HS-27A (cell line): ENCODE data around the gene WWP2.
"Not testable (repeated sequence)": the region's sequence is repeated elsewhere in the genome, so short reads cannot be mapped to it uniquely, and the experiment has no call there.

ENCODE experiments used
- DNase-seq: peaks from one replicate; pipeline ENCODE4 v3.0.0-alpha.2; 2012; ENCODE audit warnings: low read depth, missing footprints

Gene WWP2

DNA sequence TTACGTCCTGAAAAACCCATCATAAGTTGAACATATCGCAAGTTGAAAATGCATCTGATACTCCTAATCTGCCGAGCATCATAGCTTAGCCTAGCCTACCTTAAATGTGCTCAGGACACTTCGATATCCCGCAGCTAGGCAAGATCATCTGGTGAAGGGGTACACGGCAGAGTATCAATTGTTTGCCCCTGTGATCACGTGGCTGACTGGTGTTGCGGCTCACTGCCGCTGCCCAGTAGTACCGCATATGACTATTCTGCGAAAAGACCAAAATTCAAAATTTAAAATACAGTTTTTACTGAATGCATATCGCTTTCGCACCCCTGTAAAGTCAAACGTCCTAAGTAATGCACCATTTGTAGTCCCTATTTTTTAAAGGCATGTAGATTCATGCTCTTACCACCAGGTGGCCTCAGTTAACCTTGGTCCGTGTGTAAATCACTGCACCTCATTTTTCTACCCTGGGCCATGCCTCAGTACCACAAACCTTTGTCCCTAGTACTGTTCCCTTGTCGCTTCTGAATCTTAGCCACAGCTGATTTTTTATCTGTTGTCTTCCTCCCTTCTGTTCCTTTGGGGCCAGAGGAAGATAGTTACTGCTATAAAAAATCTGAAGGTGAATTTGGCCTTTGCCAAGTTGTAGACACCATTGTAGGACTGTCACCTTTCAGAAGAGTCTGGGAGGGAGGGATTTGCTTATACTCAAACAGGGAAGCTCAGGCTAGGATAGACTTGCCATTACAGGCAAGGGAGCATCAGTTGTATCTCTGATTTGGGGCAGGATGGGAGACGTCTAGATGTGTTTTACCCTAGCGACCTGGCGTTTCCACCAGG is 34.4 kb downstream of the WWP2 start:
- peak; percentile 31 for DNase-seq

DNA sequence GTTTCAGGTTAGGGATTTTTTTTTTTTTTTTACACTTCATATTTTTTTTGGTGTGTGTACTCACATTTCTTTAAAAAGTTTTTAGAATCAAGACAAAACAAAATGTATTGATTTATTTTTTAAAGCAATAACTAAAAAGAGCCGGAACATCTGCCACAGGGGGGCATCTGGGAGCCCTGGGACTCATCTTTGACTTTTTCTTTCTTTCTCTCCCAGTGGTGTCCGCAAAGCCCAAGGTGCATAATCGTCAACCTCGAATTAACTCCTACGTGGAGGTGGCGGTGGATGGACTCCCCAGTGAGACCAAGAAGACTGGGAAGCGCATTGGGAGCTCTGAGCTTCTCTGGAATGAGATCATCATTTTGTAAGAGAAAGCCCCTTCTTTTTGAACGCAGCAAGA is 36.3 kb downstream of the WWP2 start:
- DNase-seq: no peak

DNA sequence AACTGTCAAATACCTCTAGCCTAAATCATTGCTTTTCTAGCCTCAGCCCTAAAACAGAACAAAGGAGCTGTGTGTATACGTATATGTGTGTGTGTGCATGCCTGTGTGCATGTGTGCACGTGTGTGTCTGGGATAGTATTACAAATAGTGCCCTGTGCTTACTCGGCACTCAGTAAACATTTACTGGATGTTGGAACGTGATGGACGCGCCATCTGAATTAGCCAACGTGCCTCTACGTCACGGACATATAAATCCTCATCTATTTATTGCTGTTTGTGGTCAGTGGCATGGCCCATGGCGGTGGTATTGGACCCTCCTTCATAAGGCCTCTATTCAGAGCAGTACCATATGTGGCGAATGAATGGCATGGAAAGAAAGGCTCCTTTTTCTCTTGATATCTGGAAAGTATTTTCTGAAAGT is 37.5 kb downstream of the WWP2 start:
- no peak for DNase-seq

DNA sequence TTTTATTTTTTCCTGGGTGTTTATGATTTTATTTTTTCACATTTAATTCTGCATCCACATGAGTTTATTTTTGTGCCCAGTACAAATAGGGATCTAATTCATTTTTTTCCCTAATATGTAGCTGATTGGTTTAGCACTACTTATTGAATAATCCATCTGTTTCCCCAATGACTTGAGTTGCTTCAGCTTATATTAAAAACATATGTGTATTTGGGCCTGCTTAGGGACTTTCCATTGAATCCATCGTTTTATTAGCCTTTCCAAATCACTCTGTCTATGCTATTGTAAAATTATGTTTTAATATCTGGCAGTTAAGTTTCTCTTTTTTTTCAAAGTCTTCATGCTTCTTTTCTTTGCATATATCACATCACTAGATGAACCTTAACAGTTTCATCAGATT is 42.2 kb downstream of the WWP2 start:
- no peak for DNase-seq

DNA sequence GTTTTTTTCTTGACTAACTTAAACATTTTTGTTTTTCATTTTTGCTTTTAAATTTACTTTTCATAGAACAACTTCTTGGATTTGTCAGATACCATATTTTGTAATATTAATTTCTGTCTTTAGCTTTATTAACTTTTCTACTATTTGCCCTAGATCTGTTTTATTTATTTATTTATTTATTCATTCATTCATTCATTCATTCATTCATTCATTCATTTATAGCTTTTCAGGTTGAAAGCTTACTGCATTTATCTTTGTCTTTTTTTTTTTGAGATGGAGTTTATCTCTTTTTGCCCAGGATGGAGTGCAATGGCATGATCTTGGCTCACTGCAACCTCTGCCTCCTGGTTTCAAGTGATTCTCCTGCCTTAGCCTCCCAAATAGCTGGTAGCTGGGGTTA is 44.6 kb downstream of the WWP2 start:
- DNase-seq: not testable (repeated sequence)

DNA sequence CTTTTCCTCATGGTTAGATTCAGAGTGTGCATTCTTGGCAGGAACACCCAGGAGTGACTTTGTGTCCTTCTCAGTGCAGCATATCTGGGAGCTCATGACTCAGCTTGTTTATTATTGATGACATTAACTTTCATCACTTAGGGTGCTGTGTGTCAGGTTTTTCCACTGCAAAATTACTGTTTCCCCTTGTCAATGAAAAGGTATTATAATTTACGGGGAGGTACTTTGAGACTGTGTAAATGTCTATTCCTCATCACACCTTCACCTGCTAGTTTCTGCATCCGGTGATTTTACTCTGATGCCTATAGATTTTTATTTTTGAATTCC is 50.5 kb downstream of the WWP2 start:
- DNase-seq: no peak

GRCh38 chr16:69814078-69814477 is 51.9 kb downstream of the WWP2 start:
- DNase-seq: no peak

DNA sequence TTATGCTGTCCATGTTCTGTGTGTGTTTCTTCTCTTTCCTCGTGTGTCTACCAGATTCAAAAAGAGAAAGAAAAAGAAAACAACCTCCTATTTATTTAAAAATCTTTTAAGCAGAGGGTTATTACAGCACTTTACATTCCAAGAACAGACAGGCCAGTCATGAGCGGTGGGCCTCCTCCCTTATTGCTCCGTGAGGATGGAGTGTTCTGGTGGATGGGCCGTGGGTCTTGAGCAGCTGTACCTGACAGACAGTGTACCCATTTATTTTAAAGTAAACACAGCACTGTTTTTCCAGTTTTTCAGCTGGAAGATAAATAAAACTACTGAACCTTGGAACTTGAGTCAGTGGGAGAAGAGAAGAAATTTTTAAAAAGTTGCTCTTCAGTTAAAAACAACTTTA is 52.4 kb downstream of the WWP2 start:
- DNase-seq: no peak

DNA sequence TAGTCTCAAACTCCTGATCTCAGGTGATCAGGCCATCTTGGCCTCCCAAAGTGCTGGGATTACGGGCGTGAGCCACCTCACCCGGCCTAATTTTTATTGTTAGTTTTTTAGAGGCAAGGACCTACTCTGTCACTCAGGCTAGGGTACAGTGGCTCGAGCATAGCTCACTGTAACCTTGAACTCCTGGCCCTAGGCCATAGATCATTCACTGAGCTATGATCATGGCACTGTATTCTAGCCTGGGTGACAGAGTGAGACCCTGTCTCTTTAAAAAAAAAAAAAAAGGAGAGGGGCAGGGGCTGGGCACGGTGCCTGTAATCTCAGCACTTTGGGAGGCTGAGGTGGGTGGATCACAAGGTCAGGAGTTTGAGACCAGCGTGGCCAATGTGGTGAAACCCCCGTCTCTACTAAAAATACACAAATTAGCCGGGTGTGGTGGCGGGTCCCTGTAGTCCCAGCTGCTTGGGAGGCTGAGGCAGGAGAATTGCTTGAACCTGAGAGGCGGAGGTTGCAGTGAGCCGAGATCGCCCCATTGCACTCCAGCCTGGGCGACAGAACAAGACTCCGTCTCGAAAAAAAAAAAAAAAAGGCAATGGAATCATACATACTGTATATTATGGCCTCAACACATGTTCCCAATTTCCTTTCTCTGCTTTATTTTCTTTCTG is 53.2 kb downstream of the WWP2 start:
- not testable (repeated sequence) for DNase-seq

DNA sequence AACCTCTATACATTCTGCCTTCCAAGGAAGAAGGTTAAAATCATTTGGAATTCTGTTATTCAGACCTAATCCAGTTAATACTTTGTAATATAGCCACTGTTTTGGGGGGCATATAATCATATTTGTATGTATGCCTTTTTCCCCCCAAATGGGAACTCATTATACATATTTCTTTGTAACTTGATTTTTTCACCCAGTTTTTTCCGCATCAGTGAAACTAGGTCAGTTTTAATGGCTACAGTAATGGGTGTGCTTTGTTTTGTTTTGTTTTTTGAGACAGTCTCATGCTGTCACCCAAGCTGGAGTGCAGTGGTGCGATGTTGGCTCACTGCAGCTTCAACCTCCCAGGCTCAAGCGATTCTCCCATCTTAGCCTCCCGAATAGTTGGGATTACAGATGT is 54.9 kb downstream of the WWP2 start:
- no peak for DNase-seq

DNA sequence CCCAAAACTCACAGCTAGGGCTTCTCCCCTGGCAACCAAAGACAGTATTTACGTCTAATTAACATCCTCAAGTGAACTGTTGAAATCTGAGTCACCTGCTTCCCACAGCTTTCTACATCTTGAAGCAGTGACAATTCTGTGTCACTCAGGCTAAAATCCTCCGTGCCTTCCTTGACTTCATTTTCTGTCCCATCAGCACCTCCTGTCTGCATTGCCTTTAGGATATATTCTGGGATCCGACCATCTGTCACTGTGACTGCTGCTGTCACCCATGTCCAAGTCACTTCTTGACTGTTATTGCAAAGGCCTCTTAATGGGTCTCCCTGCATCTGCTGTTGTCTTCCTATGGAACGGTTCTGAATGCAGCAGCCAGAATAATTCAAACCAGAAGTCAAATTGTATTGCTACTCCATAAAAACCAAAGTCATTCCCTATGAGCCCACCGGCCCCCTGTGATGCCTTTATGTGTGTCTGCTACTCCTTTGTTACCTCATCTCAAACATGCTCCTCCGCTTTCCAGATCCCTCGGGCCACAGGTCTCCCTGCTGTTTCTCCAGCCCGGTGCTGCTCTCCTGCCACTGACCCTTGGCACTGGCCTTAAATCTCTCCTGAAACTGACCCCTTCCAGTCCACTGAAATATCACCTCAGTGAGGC is 56.9 kb downstream of the WWP2 start:
- DNase-seq: no peak

DNA sequence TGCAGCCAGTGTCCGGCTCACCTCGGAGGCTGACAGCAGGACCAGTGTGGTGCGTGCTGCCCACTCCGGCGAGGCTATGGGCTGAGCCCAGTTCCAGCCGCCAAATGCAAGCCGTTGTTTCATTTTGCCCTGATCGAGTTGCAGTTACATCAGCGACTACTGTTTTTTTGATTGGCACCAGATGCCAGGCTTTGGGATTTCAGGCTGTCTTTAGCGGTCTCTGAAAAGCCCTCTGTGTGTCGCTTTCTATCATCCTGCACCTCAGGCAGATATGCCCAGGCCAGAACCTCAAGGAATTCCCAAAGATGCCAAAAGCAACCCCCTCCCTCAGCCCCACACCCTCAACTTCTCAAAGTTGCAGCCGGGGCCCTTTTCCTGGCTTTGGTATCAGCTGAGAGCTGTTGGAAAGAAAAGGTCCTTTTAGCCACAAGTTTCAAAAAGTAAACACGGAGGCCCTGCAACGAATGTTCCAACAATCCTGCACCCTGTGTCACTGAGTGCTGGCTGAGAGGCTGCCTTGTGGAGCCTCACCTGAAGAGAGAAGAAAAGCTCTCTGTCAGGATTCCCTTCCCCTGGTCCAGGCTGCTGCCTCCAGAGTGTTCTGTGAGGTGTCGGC is 58.9 kb downstream of the WWP2 start:
- no peak for DNase-seq

DNA sequence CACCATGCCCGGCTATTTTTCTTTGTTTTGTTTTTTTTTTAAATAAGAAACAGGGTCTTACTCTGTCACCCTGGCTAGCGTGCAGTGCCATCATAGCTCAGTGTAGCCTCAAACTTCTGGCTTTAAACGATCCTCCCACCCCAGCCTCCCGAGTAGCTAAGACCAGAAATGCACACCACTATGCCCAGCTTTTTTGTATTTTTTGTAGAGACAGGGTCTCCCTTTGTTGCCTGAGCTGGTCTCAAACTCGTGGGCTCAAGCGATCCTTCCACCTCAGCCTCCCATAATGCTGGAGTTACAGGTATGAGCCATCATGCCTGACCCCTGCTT is 59.7 kb downstream of the WWP2 start:
- no peak for DNase-seq

DNA sequence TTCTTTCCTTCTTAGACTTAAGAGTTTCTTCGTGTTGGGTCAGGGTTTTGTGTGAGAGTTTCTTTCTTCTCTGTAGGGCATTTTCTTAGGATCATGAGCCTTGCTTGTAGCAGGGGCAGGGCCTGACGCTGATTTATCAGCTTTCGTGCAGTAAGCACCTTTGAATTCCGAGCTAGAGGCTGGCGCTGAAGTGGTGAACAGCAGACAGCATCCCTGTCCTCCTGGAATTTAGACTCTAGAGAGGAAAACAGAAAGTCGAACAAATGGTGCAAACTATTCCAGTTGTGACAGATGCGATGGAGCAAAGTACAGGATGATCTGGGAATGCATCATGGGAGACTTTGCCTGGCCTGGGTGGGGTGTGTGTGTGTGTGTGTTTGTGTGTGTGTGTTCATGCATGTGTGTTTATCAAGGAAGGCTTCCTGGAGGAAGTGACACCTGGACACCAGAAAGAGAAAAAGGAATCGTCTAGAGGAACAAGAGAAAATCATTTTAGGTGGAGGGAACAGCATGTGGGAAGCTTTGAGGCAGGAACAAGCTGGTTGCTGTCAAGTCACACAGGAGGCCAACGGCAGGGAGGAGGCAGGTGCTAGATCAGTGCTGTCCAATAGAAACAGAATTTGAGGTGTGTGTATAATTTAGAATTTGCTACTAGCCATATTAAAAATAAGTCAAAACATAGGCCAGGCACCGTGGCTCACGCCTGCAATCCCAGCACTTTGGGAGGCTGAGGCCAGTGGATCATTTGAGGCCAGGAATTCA is 60.2 kb downstream of the WWP2 start:
- no peak for DNase-seq

- no peak for DNase-seq
These were observed 61.9 kb downstream of the WWP2 start for GRCh38 chr16:69823831-69824563.

GRCh38 chr16:69824564-69825142 is 62.5 kb downstream of the WWP2 start:
- not testable (repeated sequence) for DNase-seq

- DNase-seq: no peak
These were observed 65.4 kb downstream of the WWP2 start for GRCh38 chr16:69827524-69827923.

- DNase-seq: no peak
These were observed 67.2 kb downstream of the WWP2 start for GRCh38 chr16:69829338-69829737.

DNA sequence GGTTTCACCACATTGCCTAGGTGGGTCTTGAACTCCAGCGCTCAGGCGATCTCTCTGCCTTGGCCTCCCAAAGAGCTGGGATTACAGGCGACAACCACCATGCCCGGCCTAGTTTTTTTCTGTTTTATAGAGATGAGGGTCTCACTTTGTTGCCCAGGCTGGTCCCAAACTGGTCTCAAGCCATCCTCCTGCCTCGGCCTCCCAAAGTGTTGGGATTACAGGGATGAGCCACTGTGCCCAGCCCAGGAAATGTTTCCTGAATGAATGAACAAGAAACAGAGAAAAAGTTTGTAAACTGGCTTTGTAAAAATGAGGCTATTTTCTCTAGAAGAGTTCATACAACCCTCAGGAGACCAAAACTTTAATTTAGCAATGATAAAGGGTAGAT is 68.0 kb downstream of the WWP2 start:
- DNase-seq: no peak

- no peak for DNase-seq
These were observed 68.5 kb downstream of the WWP2 start for GRCh38 chr16:69830534-69831211.
